ENCODE measurements around the gene SLC38A1.

The SLC38A1 gene

GRCh38 chr12:46149905-46150304, 118.9 kb downstream of the SLC38A1 start:
- H3K9me3 Mint-ChIP-seq, result no peaks in the 10 kb centered on the region
- H3K27ac Mint-ChIP-seq, result no peak overlapping the region
- peaks cover 38% of the 10 kb centered on the region for H3K27me3 Mint-ChIP-seq (ENCODE audit: low read depth)
- no peaks in the 10 kb centered on the region for H3K4me1 Mint-ChIP-seq (ENCODE audit: low read depth)
- no peak overlapping the region for H3K4me3 Mint-ChIP-seq
- no peak for DNase-seq (ENCODE audit: low spot score)
- H3K36me3 Mint-ChIP-seq (ENCODE audit: low read depth), result no peaks in the 10 kb centered on the region

- Mint-ChIP-seq H3K9me3 (no peaks in the 10 kb centered on the region), H3K27me3 (ENCODE audit: low read depth) (peaks cover 38% of the 10 kb centered on the region), H3K36me3 (ENCODE audit: low read depth) (no peaks in the 10 kb centered on the region), H3K4me1 (ENCODE audit: low read depth) (no peaks in the 10 kb centered on the region), H3K4me3 (no peak overlapping the region), H3K27ac (no peak overlapping the region)
- no peak for DNase-seq (ENCODE audit: low spot score)
Measured at GRCh38 chr12:46149079-46149464, 119.8 kb downstream of the SLC38A1 start.

GRCh38 chr12:46148327-46149078, 120.3 kb downstream of the SLC38A1 start:
- no peak for DNase-seq (ENCODE audit: low spot score)
- no peak overlapping the region for H3K4me3 Mint-ChIP-seq
- no peaks in the 10 kb centered on the region for H3K9me3 Mint-ChIP-seq
- H3K36me3 Mint-ChIP-seq (ENCODE audit: low read depth), result no peaks in the 10 kb centered on the region
- H3K27me3 Mint-ChIP-seq (ENCODE audit: low read depth), result peaks cover 38% of the 10 kb centered on the region
- no peak overlapping the region for H3K27ac Mint-ChIP-seq
- no peaks in the 10 kb centered on the region for H3K4me1 Mint-ChIP-seq (ENCODE audit: low read depth)

- H3K4me1 Mint-ChIP-seq (ENCODE audit: low read depth), result no peaks in the 10 kb centered on the region
- H3K9me3 Mint-ChIP-seq, result no peaks in the 10 kb centered on the region
- no peaks in the 10 kb centered on the region for H3K36me3 Mint-ChIP-seq (ENCODE audit: low read depth)
- no peak overlapping the region for H3K4me3 Mint-ChIP-seq
- H3K27me3 Mint-ChIP-seq (ENCODE audit: low read depth), result peaks cover 41% of the 10 kb centered on the region
- no peak for DNase-seq (ENCODE audit: low spot score)
- H3K27ac Mint-ChIP-seq, result no peak overlapping the region
Measured at GRCh38 chr12:46147144-46147543, 121.7 kb downstream of the SLC38A1 start.

- no peaks in the 10 kb centered on the region for H3K4me1 Mint-ChIP-seq (ENCODE audit: low read depth)
- H3K9me3 Mint-ChIP-seq, result no peaks in the 10 kb centered on the region
- DNase-seq (ENCODE audit: low spot score), result no peak
- no peak overlapping the region for H3K4me3 Mint-ChIP-seq
- peaks cover 45% of the 10 kb centered on the region for H3K27me3 Mint-ChIP-seq (ENCODE audit: low read depth)
- H3K27ac Mint-ChIP-seq, result no peak overlapping the region
- no peaks in the 10 kb centered on the region for H3K36me3 Mint-ChIP-seq (ENCODE audit: low read depth)
Measured at GRCh38 chr12:46145881-46146280, 123.0 kb downstream of the SLC38A1 start.

- DNase-seq (ENCODE audit: low spot score), result no peak
Measured at GRCh38 chr12:46144433-46144832, 124.4 kb downstream of the SLC38A1 start.

GRCh38 chr12:46136249-46136648, 132.6 kb downstream of the SLC38A1 start:
- DNase-seq (ENCODE audit: low spot score), result no peak
- Mint-ChIP-seq H3K27me3 (ENCODE audit: low read depth) (peaks cover 34% of the 10 kb centered on the region), H3K4me1 (ENCODE audit: low read depth) (no peaks in the 10 kb centered on the region), H3K27ac (no peak overlapping the region), H3K9me3 (no peaks in the 10 kb centered on the region), H3K4me3 (no peak overlapping the region), H3K36me3 (ENCODE audit: low read depth) (no peaks in the 10 kb centered on the region)

More at GRCh38 chr12:46144433-46144832, 124.4 kb downstream of the SLC38A1 start:
- Mint-ChIP-seq H3K27ac (no peak overlapping the region), H3K36me3 (ENCODE audit: low read depth) (no peaks in the 10 kb centered on the region), H3K4me3 (no peak overlapping the region), H3K4me1 (ENCODE audit: low read depth) (no peaks in the 10 kb centered on the region), H3K9me3 (no peaks in the 10 kb centered on the region), H3K27me3 (ENCODE audit: low read depth) (peaks cover 46% of the 10 kb centered on the region)

- peaks cover 33% of the 10 kb centered on the region for H3K27me3 Mint-ChIP-seq (ENCODE audit: low read depth)
- H3K36me3 Mint-ChIP-seq (ENCODE audit: low read depth), result no peaks in the 10 kb centered on the region
- H3K9me3 Mint-ChIP-seq, result no peaks in the 10 kb centered on the region
- no peak overlapping the region for H3K27ac Mint-ChIP-seq
- no peak for DNase-seq (ENCODE audit: low spot score)
- no peak overlapping the region for H3K4me3 Mint-ChIP-seq
- no peaks in the 10 kb centered on the region for H3K4me1 Mint-ChIP-seq (ENCODE audit: low read depth)
Measured at GRCh38 chr12:46135750-46136149, 133.1 kb downstream of the SLC38A1 start.

GRCh38 chr12:46134852-46135251, 134.0 kb downstream of the SLC38A1 start:
- no peaks in the 10 kb centered on the region for H3K4me1 Mint-ChIP-seq (ENCODE audit: low read depth)
- peaks cover 28% of the 10 kb centered on the region for H3K27me3 Mint-ChIP-seq (ENCODE audit: low read depth)

GRCh38 chr12:46134205-46134811, 134.5 kb downstream of the SLC38A1 start:
- DNase-seq (ENCODE audit: low spot score), result no peak
- H3K27me3 Mint-ChIP-seq (ENCODE audit: low read depth), result peaks cover 27% of the 10 kb centered on the region
- H3K27ac Mint-ChIP-seq, result no peak overlapping the region
- H3K36me3 Mint-ChIP-seq (ENCODE audit: low read depth), result no peaks in the 10 kb centered on the region
- no peak overlapping the region for H3K4me3 Mint-ChIP-seq
- no peaks in the 10 kb centered on the region for H3K4me1 Mint-ChIP-seq (ENCODE audit: low read depth)
- no peaks in the 10 kb centered on the region for H3K9me3 Mint-ChIP-seq

More at GRCh38 chr12:46134852-46135251, 134.0 kb downstream of the SLC38A1 start:
- H3K4me3 Mint-ChIP-seq, result no peak overlapping the region
- no peak for DNase-seq (ENCODE audit: low spot score)
- H3K27ac Mint-ChIP-seq, result no peak overlapping the region
- no peaks in the 10 kb centered on the region for H3K36me3 Mint-ChIP-seq (ENCODE audit: low read depth)
- no peaks in the 10 kb centered on the region for H3K9me3 Mint-ChIP-seq

- H3K36me3 Mint-ChIP-seq (ENCODE audit: low read depth), result no peaks in the 10 kb centered on the region
- no peak overlapping the region for H3K4me3 Mint-ChIP-seq
- no peaks in the 10 kb centered on the region for H3K4me1 Mint-ChIP-seq (ENCODE audit: low read depth)
- no peaks in the 10 kb centered on the region for H3K9me3 Mint-ChIP-seq
- no peak overlapping the region for H3K27ac Mint-ChIP-seq
- DNase-seq (ENCODE audit: low spot score), result no peak
- peaks cover 27% of the 10 kb centered on the region for H3K27me3 Mint-ChIP-seq (ENCODE audit: low read depth)
Measured at GRCh38 chr12:46133751-46134150, 135.1 kb downstream of the SLC38A1 start.
